DND-41 (cell line): ENCODE results near the gene MPL.

Experiments
- EZH2 ChIP-seq: IDR thresholded peaks from 3 replicates; pipeline ENCODE4 v1.6.1; 2012; ENCODE audit warnings: borderline replicate concordance, low read depth, mild to moderate bottlenecking, moderate library complexity, low read length, inconsistent platforms; ENCODE audit not compliant: severe bottlenecking
- TF ChIP-seq, protein P1 (sequence below): IDR thresholded peaks from 2 replicates; pipeline ENCODE4 v1.5.1; 2012; ENCODE audit warnings: borderline replicate concordance, low read length, moderate library complexity, mild to moderate bottlenecking; ENCODE audit not compliant: poor library complexity, severe bottlenecking; ENCODE audit errors: extremely low read depth

- no peak for TF ChIP-seq EZH2
- TF ChIP-seq, protein P1, sequence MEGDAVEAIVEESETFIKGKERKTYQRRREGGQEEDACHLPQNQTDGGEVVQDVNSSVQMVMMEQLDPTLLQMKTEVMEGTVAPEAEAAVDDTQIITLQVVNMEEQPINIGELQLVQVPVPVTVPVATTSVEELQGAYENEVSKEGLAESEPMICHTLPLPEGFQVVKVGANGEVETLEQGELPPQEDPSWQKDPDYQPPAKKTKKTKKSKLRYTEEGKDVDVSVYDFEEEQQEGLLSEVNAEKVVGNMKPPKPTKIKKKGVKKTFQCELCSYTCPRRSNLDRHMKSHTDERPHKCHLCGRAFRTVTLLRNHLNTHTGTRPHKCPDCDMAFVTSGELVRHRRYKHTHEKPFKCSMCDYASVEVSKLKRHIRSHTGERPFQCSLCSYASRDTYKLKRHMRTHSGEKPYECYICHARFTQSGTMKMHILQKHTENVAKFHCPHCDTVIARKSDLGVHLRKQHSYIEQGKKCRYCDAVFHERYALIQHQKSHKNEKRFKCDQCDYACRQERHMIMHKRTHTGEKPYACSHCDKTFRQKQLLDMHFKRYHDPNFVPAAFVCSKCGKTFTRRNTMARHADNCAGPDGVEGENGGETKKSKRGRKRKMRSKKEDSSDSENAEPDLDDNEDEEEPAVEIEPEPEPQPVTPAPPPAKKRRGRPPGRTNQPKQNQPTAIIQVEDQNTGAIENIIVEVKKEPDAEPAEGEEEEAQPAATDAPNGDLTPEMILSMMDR = no peak
Measured at GRCh38 chr1:43305926-43306687, 31.5 kb upstream of the MPL start.
